Measurements from ENCODE around the gene ALDH4A1.

GRCh38 chr1:18881164-18881563 lies 21.2 kb downstream of the ALDH4A1 start:
- TF ChIP-seq EZH2phosphoT487 (IDR thresholded peaks at IDR 0.05; ENCODE audit: borderline replicate concordance, low read length) (no peak), EZH2 (IDR thresholded peaks at IDR 0.05; ENCODE audit: low read length, unreplicated experiment) (no peak)
